ENCODE data around the gene TMEM175.

Gene TMEM175

DNA sequence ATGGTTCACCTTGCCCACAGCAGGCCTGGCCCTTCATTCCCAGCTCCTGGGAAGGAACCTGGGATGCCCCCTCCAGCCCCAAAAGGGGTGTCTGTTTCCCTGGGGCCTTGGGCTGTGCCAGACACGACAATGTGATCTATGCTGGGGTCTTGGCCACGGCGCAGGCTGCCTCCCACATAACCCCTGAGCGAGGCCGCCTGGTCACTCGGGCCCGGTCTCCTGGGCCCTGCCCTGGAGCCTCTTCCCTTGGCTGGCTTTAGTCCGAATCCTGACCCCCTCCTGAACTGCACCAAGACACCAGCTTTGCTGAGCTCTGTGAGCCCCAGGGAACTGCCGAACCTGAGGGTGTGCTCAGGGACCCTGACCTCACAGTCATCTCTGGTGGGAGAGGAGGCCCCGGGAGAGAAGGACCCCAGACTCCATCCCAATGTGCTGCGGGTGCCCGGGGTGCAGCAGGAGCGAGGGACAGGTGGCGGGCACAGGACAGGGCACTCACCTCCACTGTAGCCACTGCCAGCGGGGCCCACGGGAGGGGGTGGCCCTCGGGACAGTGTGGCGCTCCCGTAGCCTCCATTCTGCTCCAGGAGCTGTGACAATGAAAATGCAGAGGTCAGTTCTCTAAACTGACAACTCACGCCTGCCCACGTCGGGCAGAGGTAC is 42.1 kb upstream of the TMEM175 start:
- no peak overlapping the region for H3K4me3 ChIP-seq (ENCODE audit: low read length)
- peaks cover 59% of the 10 kb centered on the region for H3K36me3 ChIP-seq (ENCODE audit: control insufficient read depth, insufficient read depth, low read length, severe bottlenecking)
- no peaks in the 10 kb centered on the region for H3K9me3 ChIP-seq (ENCODE audit: control insufficient read depth, low read length)
- H3K27me3 ChIP-seq (replicated peaks; ENCODE audit: control insufficient read depth, insufficient read depth, low read length), result no peaks in the 10 kb centered on the region
- DNase-seq (ENCODE audit: low read depth), result no peak
- H3K4me1 ChIP-seq (ENCODE audit: control insufficient read depth, insufficient read depth, low read length), result no peaks in the 10 kb centered on the region
- H3K9ac ChIP-seq (ENCODE audit: low read length), result no peak overlapping the region

DNA sequence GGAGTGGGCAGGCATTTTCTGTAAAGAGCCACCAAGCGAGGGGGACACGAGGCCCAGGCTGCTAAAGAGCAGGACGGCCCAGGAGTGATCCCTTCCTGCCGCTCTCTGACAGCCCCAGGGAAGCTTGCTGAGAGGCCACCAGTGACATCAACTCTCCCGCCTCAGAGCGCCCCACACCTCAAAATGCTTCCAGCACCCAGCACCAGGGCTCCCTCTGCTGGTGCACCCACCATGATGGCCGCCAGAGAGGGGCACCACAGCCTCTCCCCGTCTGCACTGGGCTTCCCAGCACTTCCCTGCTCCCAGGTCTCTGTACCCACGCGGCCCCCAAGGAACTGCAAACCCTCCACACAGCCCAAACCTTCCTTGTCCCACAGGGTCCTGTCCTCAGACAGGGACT is 40.5 kb upstream of the TMEM175 start:
- Histone ChIP-seq H3K27me3 (replicated peaks; ENCODE audit: control insufficient read depth, insufficient read depth, low read length) (no peaks in the 10 kb centered on the region), H3K36me3 (ENCODE audit: control insufficient read depth, insufficient read depth, low read length, severe bottlenecking) (peaks cover 66% of the 10 kb centered on the region), H3K9me3 (ENCODE audit: control insufficient read depth, low read length) (no peaks in the 10 kb centered on the region), H3K4me3 (ENCODE audit: low read length) (no peak overlapping the region), H3K4me1 (ENCODE audit: control insufficient read depth, insufficient read depth, low read length) (no peaks in the 10 kb centered on the region), H3K9ac (ENCODE audit: low read length) (no peak overlapping the region)
- no peak for DNase-seq (ENCODE audit: low read depth)

DNA sequence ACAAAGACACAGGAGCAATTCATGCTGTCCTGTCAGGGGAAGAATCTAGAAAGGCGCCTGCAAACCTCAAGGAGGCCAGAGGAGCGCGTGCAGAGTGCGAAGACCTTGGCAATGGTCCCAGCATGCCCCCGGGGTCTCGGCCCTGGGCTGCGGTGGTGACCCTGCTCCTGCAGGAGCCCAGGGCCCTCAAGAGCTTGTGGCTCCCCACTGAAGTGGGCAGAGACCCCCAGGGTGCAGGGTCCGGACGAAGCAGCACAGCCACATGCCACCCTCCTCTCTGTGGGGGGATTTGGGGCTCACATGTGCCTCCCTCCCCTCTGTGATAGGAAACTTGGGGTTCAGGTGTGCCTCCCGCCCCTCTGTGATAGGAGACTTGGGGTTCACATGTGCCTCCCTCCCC is 39.5 kb upstream of the TMEM175 start:
- Histone ChIP-seq H3K9ac (ENCODE audit: low read length) (no peak overlapping the region), H3K27me3 (replicated peaks; ENCODE audit: control insufficient read depth, insufficient read depth, low read length) (no peaks in the 10 kb centered on the region), H3K36me3 (ENCODE audit: control insufficient read depth, insufficient read depth, low read length, severe bottlenecking) (peaks cover 64% of the 10 kb centered on the region), H3K4me3 (ENCODE audit: low read length) (no peak overlapping the region), H3K9me3 (ENCODE audit: control insufficient read depth, low read length) (no peaks in the 10 kb centered on the region), H3K4me1 (ENCODE audit: control insufficient read depth, insufficient read depth, low read length) (no peaks in the 10 kb centered on the region)
- DNase-seq (ENCODE audit: low read depth), result no peak

DNA sequence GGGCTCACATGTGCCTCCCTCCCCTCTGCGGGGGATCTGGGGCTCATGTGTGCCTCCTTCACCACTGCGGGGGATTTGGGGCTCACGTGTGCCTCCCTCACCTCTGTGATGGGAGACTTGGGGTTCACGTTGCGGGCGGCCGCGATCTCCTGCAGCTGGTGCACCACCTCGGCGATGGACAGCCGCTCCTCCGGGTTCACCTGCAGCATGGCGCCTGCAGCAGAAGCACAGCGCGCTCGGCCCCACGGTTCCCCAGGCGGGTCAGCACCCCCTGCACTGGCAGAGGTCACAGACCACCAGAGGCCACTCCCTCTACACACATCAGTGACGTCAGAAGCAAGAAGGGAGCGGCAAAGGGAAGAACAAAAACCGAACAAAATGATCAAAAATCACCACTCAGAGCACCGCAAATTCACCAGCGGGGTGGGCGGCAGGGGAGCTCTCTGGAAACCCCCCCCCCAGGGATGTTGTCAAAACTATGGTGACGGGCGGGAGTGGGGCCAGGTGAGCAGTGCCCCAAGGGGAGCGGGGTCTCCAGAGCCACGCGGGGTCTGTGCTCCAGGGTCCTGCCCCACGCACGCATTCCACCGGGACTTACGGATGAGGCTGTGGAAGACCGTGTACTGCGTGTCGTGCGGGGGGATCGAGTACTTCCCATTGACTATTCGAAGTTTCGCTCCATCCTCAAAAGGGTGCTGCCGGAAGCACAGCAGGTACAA is 38.8 kb upstream of the TMEM175 start:
- H3K9ac ChIP-seq (ENCODE audit: low read length), result no peak overlapping the region
- no peaks in the 10 kb centered on the region for H3K9me3 ChIP-seq (ENCODE audit: control insufficient read depth, low read length)
- H3K4me1 ChIP-seq (ENCODE audit: control insufficient read depth, insufficient read depth, low read length), result no peaks in the 10 kb centered on the region
- DNase-seq (ENCODE audit: low read depth), result no peak
- no peaks in the 10 kb centered on the region for H3K27me3 ChIP-seq (replicated peaks; ENCODE audit: control insufficient read depth, insufficient read depth, low read length)
- peaks cover 58% of the 10 kb centered on the region for H3K36me3 ChIP-seq (ENCODE audit: control insufficient read depth, insufficient read depth, low read length, severe bottlenecking)
- H3K4me3 ChIP-seq (ENCODE audit: low read length), result no peak overlapping the region

DNA sequence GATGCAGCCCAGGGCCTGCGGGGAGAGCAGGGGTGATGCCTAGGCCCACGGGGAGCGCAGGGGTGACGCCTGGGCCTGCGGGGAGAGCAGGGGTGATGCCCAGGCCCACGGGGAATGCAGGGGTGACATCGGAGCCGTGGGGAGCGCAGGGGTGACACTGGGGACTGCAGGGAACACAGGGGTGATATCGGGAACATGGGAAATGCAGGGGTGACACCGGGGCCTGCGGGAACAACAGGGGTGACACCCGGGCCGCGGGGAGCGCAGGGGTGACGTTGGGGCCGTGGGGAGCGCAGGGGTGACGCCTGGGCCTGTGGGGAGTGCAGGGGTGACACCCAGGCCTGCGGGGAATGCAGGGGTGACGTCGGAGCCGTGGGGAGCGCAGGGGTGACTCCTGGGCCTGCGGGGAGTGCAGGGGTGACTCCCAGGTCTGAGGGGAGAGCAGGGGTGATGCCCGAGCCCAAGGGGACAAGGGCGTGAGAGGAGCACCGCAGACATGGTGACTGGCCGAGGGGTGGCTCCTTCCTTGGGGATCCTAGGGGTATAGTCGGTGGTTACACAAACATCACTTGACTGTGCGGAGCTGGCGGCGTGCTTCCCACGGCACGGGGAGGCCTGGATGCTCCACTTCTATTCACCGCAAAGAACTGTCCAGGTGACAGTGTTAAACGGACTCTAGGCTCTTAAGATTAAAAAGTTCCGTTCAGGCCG is 38.1 kb upstream of the TMEM175 start:
- Histone ChIP-seq H3K27me3 (replicated peaks; ENCODE audit: control insufficient read depth, insufficient read depth, low read length) (no peaks in the 10 kb centered on the region), H3K4me1 (ENCODE audit: control insufficient read depth, insufficient read depth, low read length) (no peaks in the 10 kb centered on the region), H3K9ac (ENCODE audit: low read length) (no peak overlapping the region), H3K9me3 (ENCODE audit: control insufficient read depth, low read length) (no peaks in the 10 kb centered on the region), H3K36me3 (ENCODE audit: control insufficient read depth, insufficient read depth, low read length, severe bottlenecking) (peaks cover 51% of the 10 kb centered on the region), H3K4me3 (ENCODE audit: low read length) (no peak overlapping the region)
- DNase-seq (ENCODE audit: low read depth), result no peak

DNA sequence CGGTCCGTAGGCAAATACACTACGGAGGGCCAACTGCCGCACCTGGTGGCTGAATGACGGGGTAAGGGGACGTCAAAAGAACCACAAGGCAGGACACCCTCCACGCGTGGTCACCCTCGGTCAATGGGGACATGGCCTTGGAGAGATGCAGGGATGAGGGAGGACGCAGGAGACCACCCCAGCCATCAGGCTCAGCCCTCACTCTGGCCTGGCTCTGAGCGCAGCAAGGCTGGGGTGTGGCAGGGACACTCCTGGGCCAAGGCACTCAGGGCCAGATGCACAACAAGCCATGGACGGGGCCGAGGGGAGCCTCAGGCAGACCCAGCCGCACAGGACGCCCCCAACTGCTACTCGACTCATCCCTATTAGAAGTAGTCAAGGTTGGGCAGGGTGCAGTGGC is 36.7 kb upstream of the TMEM175 start:
- no peak for DNase-seq (ENCODE audit: low read depth)
- Histone ChIP-seq H3K4me1 (ENCODE audit: control insufficient read depth, insufficient read depth, low read length) (no peaks in the 10 kb centered on the region), H3K9ac (ENCODE audit: low read length) (no peak overlapping the region), H3K36me3 (ENCODE audit: control insufficient read depth, insufficient read depth, low read length, severe bottlenecking) (peaks cover 43% of the 10 kb centered on the region), H3K9me3 (ENCODE audit: control insufficient read depth, low read length) (no peaks in the 10 kb centered on the region), H3K27me3 (replicated peaks; ENCODE audit: control insufficient read depth, insufficient read depth, low read length) (no peaks in the 10 kb centered on the region), H3K4me3 (ENCODE audit: low read length) (no peak overlapping the region)

DNA sequence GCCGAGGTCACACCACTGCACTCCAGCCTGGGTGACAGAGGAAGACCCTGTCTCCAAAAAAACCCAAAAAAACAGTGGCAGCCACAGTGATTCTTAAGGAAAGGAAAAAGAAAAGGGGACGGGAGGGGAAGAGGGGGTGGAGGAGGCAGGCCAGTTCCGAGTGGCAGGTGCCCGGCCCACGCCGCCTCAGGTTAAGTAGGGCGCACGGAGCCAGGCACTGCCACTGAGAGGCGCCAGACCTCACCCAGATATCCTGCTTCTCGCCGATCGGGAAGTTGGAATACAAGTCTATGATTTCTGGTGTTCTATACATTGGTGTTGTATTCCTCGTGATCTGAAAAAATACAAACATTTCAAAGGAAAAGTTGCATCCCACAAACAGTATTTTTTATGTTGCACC is 36.0 kb upstream of the TMEM175 start:
- Histone ChIP-seq H3K9ac (ENCODE audit: low read length) (no peak overlapping the region), H3K4me3 (ENCODE audit: low read length) (no peak overlapping the region), H3K9me3 (ENCODE audit: control insufficient read depth, low read length) (no peaks in the 10 kb centered on the region), H3K4me1 (ENCODE audit: control insufficient read depth, insufficient read depth, low read length) (no peaks in the 10 kb centered on the region), H3K36me3 (ENCODE audit: control insufficient read depth, insufficient read depth, low read length, severe bottlenecking) (peaks cover 45% of the 10 kb centered on the region), H3K27me3 (replicated peaks; ENCODE audit: control insufficient read depth, insufficient read depth, low read length) (no peaks in the 10 kb centered on the region)
- no peak for DNase-seq (ENCODE audit: low read depth)

DNA sequence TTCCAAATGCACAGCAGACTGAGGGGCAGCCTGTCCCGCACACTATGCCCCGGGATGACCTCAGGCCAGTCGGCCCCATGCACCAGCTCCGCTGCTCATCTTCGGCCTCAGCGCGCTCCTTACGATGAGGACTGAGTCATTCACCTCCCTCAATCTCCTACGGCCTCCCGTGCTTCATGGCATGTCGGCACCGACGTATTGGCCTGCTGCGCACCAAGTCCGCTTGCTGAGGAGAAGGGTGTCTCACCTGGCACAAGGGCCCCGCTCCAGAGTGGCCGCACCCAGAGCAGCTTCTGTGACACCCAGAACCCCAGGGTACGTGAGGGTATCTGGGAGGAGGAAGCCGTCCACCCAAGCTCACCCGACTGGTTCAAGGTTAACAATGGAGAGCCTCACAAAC is 35.6 kb upstream of the TMEM175 start:
- Histone ChIP-seq H3K9ac (ENCODE audit: low read length) (no peak overlapping the region), H3K27me3 (replicated peaks; ENCODE audit: control insufficient read depth, insufficient read depth, low read length) (no peaks in the 10 kb centered on the region), H3K4me1 (ENCODE audit: control insufficient read depth, insufficient read depth, low read length) (no peaks in the 10 kb centered on the region), H3K36me3 (ENCODE audit: control insufficient read depth, insufficient read depth, low read length, severe bottlenecking) (peaks cover 48% of the 10 kb centered on the region), H3K4me3 (ENCODE audit: low read length) (no peak overlapping the region), H3K9me3 (ENCODE audit: control insufficient read depth, low read length) (no peaks in the 10 kb centered on the region)
- no peak for DNase-seq (ENCODE audit: low read depth)

DNA sequence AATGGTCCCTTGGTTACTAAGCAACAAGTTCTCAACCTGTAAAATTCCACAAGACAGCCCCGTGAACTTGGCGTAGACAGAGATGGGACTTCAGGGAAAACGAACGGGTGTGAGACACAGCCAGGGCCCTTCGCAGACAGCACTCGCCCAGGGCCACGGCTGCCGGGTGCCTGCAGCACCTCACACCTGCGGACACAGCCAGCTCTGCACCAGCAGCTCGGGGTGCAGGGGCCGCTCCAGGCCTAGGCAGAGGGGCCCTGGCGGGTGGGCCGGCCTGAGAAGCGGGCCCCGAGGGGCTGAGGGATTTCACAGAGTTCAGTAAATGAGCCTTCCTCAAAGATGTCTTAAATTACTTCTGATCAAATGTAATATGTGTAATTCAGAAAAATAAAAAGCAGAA is 34.1 kb upstream of the TMEM175 start:
- DNase-seq (ENCODE audit: low read depth), result no peak
- no peaks in the 10 kb centered on the region for H3K9me3 ChIP-seq (ENCODE audit: control insufficient read depth, low read length)

DNA sequence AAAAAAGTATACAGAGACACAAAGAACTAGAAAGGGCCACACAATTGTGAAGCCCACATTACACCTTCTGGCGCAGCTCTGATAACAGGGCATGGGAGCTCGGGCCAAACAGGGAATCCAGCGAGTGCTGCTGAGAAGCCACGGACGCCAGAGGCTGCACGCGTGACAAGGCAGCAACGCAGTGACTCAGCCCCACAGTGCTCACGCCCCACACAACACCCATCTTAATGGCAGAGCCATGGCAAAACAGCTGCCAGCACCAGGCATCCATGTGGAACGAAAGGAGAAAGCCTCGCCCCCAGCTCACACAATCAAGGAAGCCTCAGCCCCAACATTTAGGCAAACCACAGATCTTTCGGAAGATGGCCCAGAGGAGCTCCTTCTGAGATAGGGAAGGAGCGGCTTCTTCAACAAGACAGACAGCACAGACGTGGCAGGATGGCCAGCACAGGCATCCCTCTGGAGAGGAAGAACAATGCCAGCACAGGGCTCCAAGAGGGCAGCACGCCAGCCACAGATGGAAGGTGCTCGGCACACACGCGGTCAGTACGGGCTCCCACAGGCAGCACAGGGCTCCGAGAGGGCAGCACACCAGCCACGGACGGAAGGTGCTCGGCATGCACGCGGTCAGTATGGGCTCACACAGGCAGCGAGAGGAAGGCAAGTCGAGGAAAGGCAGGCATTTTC is 33.2 kb upstream of the TMEM175 start:
- DNase-seq (ENCODE audit: low read depth), result no peak
- Histone ChIP-seq H3K9ac (ENCODE audit: low read length) (no peak overlapping the region), H3K9me3 (ENCODE audit: control insufficient read depth, low read length) (no peaks in the 10 kb centered on the region), H3K36me3 (ENCODE audit: control insufficient read depth, insufficient read depth, low read length, severe bottlenecking) (peaks cover 30% of the 10 kb centered on the region), H3K4me3 (ENCODE audit: low read length) (no peak overlapping the region), H3K27me3 (replicated peaks; ENCODE audit: control insufficient read depth, insufficient read depth, low read length) (no peaks in the 10 kb centered on the region), H3K4me1 (ENCODE audit: control insufficient read depth, insufficient read depth, low read length) (no peaks in the 10 kb centered on the region)

More for the DNA sequence above, 34.1 kb upstream of the TMEM175 start:
- no peak overlapping the region for H3K9ac ChIP-seq (ENCODE audit: low read length)
- H3K4me3 ChIP-seq (ENCODE audit: low read length), result no peak overlapping the region
- no peaks in the 10 kb centered on the region for H3K27me3 ChIP-seq (replicated peaks; ENCODE audit: control insufficient read depth, insufficient read depth, low read length)
- H3K36me3 ChIP-seq (ENCODE audit: control insufficient read depth, insufficient read depth, low read length, severe bottlenecking), result peaks cover 34% of the 10 kb centered on the region
- no peaks in the 10 kb centered on the region for H3K4me1 ChIP-seq (ENCODE audit: control insufficient read depth, insufficient read depth, low read length)

DNA sequence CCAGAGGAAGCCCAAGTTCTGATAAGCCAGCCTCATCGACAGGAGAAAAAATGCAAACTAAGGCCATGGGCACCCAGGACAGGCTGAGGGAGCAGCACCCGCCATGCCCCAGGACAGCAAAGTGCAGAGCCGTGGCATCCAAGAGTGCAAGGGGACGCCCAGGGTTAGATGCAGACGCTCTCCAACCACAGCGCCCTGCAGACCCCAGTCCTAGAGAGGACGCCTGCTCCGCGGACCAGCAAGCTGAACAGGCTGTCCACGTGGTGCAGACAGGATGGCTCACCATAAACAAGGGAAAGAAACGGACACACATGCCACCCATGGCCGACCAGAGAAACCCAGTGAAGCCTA is 32.7 kb upstream of the TMEM175 start:
- Histone ChIP-seq H3K4me3 (ENCODE audit: low read length) (no peak overlapping the region), H3K9me3 (ENCODE audit: control insufficient read depth, low read length) (no peaks in the 10 kb centered on the region), H3K27me3 (replicated peaks; ENCODE audit: control insufficient read depth, insufficient read depth, low read length) (no peaks in the 10 kb centered on the region), H3K36me3 (ENCODE audit: control insufficient read depth, insufficient read depth, low read length, severe bottlenecking) (peaks cover 30% of the 10 kb centered on the region), H3K4me1 (ENCODE audit: control insufficient read depth, insufficient read depth, low read length) (no peaks in the 10 kb centered on the region), H3K9ac (ENCODE audit: low read length) (no peak overlapping the region)
- no peak for DNase-seq (ENCODE audit: low read depth)
